Lower leg skin (tissue), 4 donors: ENCODE measurements around the gene SLC66A3. TPM values are rescaled to one million over a fixed set of nuclear protein-coding genes. Genes with fewer than 3 reads are reported as not detected.

Experiments
- DNase-seq, 2 donors: peaks; one replicate each; pipeline ENCODE4 v3.0.0-alpha.2; 2019; ENCODE audit warnings: low spot score in 2 of 2
- H3K4me3 ChIP-seq: fragments of 200-600 bp; sonication (generic); 2 replicates; pipeline ENCODE4 v1.5.1; 2017; ENCODE audit warnings: mild to moderate bottlenecking, low read depth; ENCODE audit not compliant: poor library complexity, severe bottlenecking
- POLR2A ChIP-seq, 2 donors: fragments of 450-650 bp; IDR thresholded peaks; one replicate each; pipeline ENCODE4 v1.6.1; 2016 to 2017; ENCODE audit warnings: antibody characterized with exemption in 2 of 2, mild to moderate bottlenecking in 1 of 2, moderate library complexity in 1 of 2
- WGBS, 2 donors: methylation state at CpG; one replicate each; pipeline ENCODE4 v1.1.5; 2018; 5-methylcytosine and 5-hydroxymethylcytosine counted together
- intact Hi-C: fragments of 100-400 bp; cut with DNase I; formaldehyde crosslinking; loops from one replicate; pipeline ENCODE4 v1.15.0; 2023; ENCODE audit warnings: low total_unique reads
- total RNA-seq, 4 donors: library from RNA; depleted of rRNA; stranded (reverse); fragments of >200 nt; gene quantifications; one replicate each; pipeline ENCODE4 v1.1.0, GENCODE V29; 2016
- TF ChIP-seq, protein P1 (sequence below), 3 donors: fragments of 450-650 bp; IDR thresholded peaks; one replicate each; pipeline ENCODE4 v1.5.1; 2016; ENCODE audit warnings: antibody characterized with exemption in 3 of 3, mild to moderate bottlenecking in 3 of 3, moderate library complexity in 2 of 3

Gene SLC66A3
- total RNA-seq, 4 donors from 2014 or later = 12.7 to 37.4 (median 22.0) TPM

DNA sequence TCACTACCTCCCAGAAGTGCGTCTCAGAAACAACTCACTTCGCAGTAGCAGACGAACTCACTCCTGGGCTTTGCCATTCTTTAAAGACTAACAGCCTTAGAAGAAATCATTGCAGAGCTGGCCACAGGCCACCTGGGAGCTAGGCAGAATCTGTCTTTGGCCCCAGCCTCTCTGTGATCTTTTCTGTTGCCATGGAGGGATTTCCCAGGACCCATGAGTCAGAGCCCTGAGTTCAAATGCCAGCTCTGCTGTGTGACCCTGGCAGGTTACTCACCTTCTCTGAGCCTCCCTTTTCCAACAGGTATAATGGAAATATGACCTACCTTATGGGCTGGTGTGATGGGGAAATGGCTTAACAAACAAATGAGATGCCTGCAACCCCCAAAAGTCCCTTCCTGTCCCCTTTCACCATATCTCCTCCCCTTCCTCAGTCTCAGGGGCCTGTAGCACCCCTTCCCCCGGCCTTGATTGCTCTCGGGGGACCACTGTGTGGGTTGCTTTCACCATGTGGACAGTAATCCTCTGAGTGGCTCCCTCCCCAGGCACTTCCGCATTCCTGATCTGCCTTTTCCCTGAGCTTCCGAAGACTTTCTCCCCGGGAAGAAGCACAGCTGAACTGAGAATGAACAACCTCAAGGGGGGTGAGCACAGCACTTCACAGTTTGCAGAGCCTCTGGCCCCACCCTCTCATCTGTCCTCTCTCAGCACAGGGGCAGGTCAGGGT is 34.0 kb upstream of the SLC66A3 start:
- TF ChIP-seq POLR2A (IDR thresholded peaks at IDR 0.05) = no peak
- TF ChIP-seq, protein P1, sequence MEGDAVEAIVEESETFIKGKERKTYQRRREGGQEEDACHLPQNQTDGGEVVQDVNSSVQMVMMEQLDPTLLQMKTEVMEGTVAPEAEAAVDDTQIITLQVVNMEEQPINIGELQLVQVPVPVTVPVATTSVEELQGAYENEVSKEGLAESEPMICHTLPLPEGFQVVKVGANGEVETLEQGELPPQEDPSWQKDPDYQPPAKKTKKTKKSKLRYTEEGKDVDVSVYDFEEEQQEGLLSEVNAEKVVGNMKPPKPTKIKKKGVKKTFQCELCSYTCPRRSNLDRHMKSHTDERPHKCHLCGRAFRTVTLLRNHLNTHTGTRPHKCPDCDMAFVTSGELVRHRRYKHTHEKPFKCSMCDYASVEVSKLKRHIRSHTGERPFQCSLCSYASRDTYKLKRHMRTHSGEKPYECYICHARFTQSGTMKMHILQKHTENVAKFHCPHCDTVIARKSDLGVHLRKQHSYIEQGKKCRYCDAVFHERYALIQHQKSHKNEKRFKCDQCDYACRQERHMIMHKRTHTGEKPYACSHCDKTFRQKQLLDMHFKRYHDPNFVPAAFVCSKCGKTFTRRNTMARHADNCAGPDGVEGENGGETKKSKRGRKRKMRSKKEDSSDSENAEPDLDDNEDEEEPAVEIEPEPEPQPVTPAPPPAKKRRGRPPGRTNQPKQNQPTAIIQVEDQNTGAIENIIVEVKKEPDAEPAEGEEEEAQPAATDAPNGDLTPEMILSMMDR (IDR thresholded peaks at IDR 0.05) = no peak
- H3K4me3 ChIP-seq = no peak overlapping the region
- 54 to 59% methylated on average over 8 of the region's 8 CpGs for WGBS, 2 donors
- DNase-seq = no peak
- intact Hi-C loops = loop anchor here (5.0 kb wide), 1 partner anchor 289 kb away; no protein-coding TSS in a partner anchor

DNA sequence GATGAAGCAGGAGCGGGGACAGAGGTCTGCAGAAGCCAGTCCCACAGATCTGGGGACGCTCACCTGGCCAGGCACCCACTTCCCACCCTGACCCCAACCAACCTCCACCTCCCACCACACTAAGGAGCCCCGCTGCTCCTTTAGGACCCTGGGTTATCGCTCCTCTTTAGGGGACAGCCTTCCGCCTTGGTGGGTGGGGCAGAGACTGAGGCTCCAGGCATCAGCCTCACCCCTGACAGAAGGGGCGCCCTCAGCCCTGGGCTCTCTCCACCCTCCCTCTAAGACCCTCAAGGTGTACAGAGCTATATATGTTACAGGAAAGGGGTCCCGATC is 33.5 kb upstream of the SLC66A3 start:
- DNase-seq = no peak
- intact Hi-C loops = loop anchor here (5.0 kb wide), 1 partner anchor 289 kb away; no protein-coding TSS in a partner anchor
- TF ChIP-seq, protein P1 (IDR thresholded peaks at IDR 0.05) = no peak
- TF ChIP-seq POLR2A (IDR thresholded peaks at IDR 0.05) = no peak
- H3K4me3 ChIP-seq = no peak overlapping the region
- WGBS, 2 donors = 62 to 67% methylated on average over 7 of the region's 7 CpGs

DNA sequence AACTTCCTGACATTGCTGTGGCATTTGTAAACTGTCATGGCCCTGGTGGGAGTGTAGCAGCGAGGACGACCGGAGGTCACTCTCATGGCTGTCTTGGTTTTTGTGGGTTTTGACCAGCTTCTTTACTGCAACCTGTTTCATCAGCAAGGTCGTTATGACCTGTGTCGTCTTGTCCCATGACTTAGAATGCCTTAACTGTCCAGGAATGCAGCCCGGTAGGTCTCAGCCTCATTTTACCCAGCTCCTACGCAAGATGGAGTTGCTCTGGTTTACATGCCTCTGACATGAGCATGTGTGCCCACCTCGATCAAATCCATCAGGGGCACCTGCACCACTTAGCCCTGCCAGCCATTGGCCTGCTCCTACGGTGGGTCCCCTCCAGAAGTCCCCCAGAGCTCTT is 32.9 kb upstream of the SLC66A3 start:
- intact Hi-C loops = loop anchor here (5.0 kb wide), 1 partner anchor 290 kb away; no protein-coding TSS in a partner anchor
- 70 to 79% methylated on average over 9 of the region's 9 CpGs for WGBS, 2 donors

DNA sequence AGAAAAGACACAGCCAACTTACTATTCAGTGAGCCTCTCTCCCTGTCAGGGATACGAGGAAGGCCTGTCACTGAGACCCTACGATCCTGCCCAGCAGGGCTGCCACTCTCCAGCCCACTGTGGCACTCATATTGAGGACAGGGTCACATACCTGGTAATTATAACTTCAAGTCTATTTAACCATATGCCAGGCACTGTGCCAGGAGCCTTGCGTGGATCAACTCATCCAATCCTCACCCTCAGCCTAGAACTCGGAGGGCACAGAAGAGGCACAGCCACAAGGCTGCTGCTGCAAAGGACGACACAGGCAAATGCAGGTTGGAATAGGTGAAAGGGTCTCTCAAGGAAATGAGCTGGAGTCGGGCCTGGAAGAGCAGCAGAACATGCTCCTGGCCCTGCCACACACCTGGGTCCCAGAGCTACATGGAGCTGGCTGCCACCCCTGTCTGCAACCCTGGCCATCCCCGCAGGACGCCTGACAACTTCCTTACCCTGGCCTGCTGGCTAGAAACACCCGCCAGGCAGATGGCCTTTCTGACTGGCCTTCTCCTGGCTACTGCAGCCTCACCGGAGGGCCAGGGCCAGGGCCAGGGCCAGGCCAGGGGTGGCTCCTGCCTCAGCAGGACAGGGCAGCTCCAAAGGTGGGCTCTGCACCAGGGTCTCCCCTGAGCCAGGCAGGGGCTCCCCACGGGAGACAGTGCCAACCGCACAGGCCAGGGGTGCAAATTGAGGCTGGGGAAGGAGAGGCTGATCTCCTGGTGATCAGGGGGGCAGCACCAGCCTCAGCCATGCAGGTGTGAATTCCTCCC is 32.1 kb upstream of the SLC66A3 start:
- TF ChIP-seq POLR2A (IDR thresholded peaks at IDR 0.05) = no peak
- TF ChIP-seq, protein P1 (IDR thresholded peaks at IDR 0.05) = no peak
- intact Hi-C loops = loop anchor here (5.0 kb wide), 1 partner anchor 291 kb away; no protein-coding TSS in a partner anchor
- WGBS, 2 donors = 78 to 89% methylated on average over 7 of the region's 12 CpGs
- no peak for DNase-seq
- H3K4me3 ChIP-seq = no peak overlapping the region

More for the DNA sequence above, 32.9 kb upstream of the SLC66A3 start:
- TF ChIP-seq, protein P1 (IDR thresholded peaks at IDR 0.05) = no peak
- no peak for TF ChIP-seq POLR2A (IDR thresholded peaks at IDR 0.05)
- no peak for DNase-seq
- H3K4me3 ChIP-seq = no peak overlapping the region

DNA sequence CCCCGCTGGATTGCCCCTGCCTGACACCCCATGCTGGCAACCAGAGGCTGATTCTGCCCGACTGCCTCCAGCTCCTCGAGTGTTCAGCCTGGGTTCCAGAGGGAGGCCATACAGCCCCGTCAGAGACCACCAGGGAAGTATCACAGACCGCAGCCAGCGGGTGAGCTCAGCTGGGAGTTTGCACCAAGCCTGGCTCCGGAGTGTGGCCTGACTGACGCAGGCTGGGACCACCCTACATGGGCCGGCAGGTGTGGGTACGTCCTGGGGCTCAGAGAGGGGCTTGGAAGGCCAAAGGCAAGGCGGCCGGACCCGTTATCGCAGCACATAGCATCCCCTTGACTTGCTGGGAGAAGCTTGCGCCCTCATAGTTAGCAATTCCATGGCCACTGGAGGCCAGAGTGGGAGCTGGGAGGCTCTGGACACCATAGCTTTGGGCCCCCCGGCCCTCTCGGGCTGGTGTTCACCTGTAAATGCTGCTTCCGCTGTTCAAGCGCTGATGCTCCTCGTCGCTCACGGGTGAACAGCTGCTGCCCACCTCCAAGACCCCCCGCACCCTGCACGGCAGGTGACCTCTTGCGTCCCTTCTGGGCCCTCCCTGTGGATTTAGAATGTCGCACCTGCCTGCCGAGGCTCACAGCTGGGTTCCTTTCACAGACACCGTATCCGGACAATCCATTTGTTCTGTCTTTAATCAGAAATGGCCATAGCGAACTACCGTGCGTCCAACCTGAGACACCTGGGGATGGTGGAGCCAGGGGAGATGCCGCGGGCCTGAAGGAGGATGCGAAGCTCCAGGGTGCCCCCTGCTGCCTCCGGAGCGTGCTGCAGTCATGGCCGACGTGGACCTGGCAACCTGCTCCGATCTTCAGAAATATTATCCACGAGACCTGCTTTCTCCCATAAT is 31.2 kb upstream of the SLC66A3 start:
- DNase-seq = no peak
- H3K4me3 ChIP-seq = no peak overlapping the region
- 56 to 60% methylated on average over 35 of the region's 41 CpGs for WGBS, 2 donors
- intact Hi-C loops = loop anchor here (5.0 kb wide), 1 partner anchor 292 kb away; no protein-coding TSS in a partner anchor
- TF ChIP-seq, protein P1 (IDR thresholded peaks at IDR 0.05) = no peak
- no peak for TF ChIP-seq POLR2A (IDR thresholded peaks at IDR 0.05)
